Ammon's horn (tissue), 1 donor: ENCODE data around the gene WDR33.
"Not testable (repeated sequence)": the region's sequence is repeated elsewhere in the genome, so short reads cannot be mapped to it uniquely, and the experiment has no call there.

Experiments
- DNase-seq: peaks from one replicate; pipeline ENCODE4 v3.0.0-alpha.2; 2016; ENCODE audit warnings: low spot score

The WDR33 gene

GRCh38 chr2:127763776-127764175, 47.2 kb downstream of the WDR33 start:
- no peak for DNase-seq

GRCh38 chr2:127762846-127763245, 48.1 kb downstream of the WDR33 start:
- DNase-seq, result peak; percentile 16

- DNase-seq, result no peak
Observed at GRCh38 chr2:127762441-127762840, 48.5 kb downstream of the WDR33 start.

GRCh38 chr2:127759931-127760330, 51.0 kb downstream of the WDR33 start:
- DNase-seq, result no peak

- no peak for DNase-seq
Observed at GRCh38 chr2:127754186-127754585, 56.8 kb downstream of the WDR33 start.

GRCh38 chr2:127753374-127753773, 57.6 kb downstream of the WDR33 start:
- DNase-seq, result no peak

DNA sequence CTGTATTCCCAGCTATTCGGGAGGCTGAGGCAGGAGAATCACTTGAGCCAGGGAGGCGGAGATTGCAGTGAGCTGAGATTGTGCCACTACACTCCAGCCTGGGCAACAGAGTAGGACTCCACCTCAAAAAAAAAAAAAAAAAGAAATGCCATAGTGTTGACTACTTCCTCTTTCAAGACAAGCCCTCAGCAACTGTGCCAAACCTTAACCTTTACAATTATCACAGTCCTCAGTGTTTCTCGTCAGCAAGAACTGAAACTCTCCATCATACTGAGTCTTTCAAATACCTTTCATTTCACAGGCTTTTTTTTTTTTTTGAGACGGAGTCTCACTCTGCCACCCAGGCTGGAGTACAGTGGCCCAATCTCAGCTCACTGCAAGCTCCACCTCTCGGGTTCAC, 61.4 kb downstream of the WDR33 start:
- not testable (repeated sequence) for DNase-seq

DNA sequence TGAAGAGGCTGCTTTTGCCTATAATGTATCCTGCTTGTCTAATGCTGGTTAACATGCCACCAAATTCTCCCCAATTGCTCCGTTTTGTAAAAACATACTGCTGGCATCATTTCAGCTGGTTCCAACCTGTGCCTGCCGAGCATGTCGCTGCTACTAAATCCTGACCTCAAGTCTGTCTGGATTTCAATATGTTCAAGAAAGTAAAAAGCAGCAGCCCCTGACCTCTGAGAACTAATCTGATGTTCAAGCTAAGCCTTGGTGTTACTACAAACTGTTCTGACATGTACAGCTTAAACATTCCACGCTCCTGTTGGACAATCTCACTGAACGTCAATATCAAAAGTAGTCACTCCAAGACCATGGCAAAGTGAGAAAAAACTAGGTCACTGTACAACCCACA, 63.4 kb downstream of the WDR33 start:
- no peak for DNase-seq

DNA sequence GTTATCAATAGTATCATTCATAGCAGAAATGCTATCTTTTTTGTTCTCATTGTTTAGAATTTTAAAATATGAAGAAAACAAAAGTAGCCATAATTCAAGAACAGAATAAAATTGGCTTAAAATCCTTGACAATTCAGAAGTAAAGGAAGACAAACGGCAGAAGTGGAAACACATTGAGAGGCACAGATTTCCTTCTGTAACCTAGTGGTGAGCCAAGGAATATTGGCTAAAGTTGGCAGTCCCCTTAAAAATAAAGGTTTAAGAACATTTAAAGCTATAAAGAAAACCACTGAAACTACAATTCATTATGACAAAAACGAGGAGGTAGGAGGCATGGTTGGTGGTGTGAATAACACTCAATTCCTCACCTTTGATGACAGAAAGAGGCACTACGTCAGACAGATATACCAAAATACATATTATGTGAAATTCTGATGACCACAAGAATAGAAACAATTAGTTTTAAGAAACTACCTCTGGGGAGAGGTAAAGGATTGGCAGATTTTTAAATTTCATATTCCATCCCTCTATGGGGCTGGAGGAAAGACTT, 67.4 kb downstream of the WDR33 start:
- DNase-seq, result no peak

DNA sequence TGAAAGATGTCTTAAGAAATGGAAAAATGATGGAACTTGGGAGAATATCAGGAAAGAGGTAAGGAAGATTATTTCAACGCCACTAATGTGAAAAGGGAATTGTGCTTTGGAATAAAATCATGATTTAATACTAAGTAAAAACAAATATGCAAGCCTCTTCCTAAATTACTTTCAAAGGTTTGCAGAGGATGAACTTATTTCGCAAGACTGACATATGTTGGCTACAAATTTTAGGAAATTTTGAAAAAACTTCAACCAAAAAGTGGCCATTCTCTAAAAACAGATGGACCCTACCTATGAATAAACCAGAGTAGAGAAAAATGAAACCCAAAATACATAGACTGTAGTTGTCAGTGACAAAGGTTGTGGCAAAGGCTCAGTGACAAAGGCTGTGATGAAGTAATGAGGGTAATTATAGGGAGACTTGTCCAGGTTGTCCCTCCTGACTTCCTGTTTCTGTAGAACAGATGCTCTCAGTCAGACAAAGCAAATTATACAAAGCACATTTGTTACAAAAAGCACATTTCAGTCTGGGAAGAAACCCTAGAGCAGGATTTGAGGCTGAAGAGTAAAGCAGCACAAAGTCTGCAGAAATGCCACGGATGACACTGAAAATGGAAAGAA, 70.2 kb downstream of the WDR33 start:
- no peak for DNase-seq

DNA sequence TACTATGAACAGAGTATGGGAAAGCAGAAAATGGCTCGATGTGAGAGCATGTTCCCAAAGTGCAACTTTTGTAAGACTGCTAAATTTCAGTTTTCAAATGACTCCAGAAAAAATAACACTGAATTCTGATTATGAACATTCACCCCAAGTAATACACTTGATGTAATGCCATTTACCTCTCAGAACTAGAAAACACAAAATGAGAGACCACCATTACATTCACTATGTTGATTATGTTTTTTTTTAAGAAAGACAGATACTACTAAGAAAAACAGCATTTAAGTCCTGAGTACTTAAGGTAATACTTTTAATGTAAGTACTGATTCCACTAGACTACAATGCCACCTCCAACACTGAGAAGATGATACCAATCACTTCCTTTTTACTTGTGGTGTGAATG, 71.2 kb downstream of the WDR33 start:
- DNase-seq, result no peak

DNA sequence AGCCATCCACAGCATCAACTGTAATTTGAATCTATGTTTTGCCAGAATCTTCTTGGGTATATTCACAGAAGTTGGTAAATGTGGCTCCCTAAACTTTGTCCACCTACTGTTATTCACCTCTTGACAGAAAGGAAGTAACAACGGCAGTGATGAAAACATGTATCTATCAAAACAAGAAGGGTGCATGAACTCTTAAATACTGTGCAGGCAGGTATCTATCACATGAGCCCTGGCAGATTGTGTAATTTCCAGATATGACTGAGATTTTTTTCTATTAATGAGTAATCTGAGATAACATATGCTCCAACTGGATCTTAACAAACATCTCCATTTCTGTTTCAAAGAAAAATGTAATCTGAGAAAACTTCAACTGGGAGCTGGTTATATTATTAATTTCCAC, 73.1 kb downstream of the WDR33 start:
- no peak for DNase-seq

DNA sequence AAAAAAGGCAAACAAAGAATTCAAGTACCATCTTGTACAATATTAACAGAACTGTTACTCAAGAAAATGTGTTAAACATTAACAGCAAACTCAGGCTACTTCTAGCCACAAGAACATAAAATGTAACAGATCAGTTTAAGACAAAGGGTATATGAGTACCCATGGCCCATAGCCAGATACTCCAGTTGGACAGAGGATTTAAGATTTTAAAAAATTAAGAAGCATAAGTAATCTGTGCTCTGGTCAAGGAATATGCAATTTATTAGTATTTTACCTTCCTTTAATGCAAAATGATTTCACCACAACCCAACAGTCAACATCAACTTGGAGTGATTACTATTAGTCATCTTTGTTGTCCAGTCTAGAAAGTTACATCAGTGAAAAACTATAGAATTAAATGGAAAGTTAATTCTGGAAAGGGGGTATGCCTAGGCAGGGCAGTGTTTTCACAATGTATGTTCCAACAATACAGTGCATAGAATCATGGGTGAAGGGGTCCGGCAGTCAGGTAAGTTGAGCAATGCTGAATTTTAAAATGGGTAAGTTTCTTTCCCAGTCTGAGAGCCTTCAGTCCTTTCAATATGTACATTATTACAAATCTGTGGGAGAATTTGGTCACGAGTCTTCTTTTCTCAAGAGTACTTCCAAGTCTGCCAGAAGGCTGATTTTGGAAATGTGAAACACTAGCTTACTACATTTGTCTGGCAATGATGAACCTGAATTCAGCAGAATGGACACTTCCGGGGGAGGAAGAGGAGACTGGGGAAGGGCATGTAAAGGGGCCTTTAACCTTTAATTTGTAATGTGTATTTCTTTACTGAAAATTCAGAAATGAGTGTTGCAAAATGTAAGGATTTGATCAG, 75.2 kb downstream of the WDR33 start:
- DNase-seq, result no peak

DNA sequence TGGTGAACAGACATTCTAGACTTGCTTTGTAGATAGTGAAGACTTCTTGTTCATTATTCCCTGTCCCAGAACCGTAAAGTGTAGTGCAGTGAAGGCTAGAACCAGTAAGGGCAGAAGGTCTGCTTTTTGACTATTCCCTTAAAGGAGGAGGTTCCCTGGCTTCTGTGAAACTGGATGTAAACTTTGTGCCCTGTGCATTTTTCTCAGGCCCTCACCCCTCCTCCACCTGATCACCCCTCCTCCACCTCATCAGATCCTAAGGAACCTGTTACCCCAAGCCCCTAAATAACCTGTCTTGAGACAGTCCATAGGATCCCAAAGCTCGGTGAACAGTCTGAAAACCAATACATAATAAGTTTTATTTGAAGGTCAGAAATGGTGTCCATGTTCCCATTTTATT, 75.9 kb downstream of the WDR33 start:
- no peak for DNase-seq

GRCh38 chr2:127733816-127734537, 77.0 kb downstream of the WDR33 start:
- no peak for DNase-seq

DNA sequence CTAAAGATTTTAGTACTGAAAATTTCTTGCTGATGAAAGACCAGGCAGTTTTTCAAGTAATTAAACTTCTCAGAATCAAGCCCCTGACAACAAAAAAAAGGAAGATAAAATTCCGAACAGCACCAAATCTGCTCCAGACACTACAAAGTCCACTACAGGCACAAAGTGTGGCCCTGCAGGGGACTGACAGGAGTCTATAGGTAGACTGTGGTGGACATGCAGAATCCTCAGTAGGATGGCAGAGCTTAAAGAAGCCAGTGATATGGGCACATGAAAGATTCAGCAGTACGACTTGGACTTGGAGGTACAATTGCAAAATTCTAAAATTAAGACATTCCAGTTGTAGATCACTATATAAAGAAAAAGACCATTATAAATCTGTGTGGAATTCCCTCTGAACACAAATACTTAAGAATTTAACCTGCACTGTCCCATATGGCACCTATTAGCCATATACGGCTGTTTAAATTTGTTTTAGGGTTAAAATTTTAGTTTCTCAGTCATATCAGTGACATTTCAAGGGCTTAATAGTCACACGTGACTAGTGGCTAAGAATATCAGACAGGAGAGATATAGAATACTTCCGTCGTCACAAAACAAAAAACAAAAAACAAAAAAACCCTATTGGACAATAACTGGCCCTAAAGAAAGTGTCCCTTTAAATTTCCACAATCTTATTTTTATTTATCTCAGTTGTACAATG, 77.7 kb downstream of the WDR33 start:
- no peak for DNase-seq

DNA sequence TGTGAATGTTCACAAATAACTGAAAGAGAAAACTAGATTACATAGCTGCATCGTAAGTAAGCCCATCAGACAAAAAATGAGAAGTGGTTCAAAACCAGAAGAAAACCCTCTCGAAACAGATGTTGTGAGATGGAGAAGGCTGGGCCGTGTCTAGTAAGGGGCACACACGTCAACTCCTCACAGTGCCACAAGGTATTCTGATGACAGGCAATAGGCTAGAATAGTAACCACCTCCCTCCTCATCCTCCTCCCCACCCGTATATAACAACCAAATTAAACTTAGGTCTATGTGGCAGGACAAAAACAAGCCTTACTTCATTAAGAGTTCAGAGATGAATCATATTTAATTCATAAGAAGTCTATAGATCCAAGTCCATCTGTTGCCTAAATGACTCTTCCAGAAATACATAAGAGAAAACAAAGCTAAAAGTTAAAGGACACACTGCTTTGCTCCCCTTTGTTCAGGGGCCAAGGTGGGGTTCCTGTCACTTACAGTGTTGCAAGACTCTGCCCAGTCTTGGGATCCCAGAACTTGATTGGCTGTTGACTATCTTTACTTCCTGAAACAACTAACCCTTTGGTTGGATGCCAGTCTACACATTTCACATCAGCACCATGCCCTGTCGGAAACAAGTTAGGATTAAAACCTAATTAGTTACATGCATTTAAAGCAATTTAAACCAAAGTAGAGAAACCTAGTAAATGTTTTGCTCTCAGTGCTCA, 84.7 kb downstream of the WDR33 start:
- DNase-seq, result no peak

GRCh38 chr2:127722807-127723206, 88.2 kb downstream of the WDR33 start:
- DNase-seq, result no peak

DNA sequence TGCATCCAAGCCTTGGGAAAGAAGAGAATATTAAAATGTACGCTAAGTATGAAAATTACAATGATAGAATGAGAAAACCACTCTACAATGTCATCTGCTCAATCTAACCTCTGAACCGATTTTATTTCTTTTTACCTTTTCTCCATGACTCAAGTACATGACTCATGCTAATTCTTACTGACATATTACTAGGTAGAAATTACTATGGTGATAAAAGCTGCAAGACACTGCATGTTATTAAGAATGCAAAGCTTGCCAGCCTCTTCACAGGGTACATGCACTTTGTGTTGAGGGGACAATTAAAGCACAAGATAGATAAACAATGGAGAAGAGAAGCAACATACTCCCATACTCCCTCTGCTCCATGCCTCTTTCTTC, 89.0 kb downstream of the WDR33 start:
- DNase-seq, result no peak

DNA sequence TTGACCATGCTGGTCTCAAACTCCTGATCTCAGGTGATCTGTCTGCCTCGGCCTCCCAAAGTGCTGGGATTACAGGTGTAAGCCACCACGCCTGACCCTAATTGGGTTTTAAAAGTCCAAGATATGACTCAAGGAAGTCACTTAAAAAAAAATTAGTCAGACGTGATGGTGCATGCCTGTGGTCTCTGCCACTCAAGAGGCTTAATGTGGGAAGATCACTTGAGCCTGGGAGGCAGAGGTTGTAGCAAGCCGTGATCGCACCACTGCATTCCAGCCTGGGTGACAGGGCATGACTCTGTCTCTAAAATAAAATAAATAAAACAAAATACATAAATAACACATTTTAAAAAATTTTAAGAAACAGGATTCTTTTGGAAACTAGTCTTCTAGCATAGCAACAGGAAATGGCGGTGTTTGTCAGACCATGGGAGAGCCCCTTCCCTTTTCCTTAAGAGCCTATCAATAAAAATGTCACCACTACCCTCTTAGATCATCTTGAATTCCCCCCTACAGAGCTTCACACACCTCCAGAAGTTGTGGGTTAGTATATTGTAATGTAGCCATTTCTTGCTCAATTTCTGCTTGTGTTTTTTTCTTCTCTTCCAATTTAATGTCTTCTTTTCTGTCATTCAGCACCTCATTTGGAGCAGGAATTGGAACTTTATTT, 89.5 kb downstream of the WDR33 start:
- no peak for DNase-seq
